Amniotic stem cell (primary cell): Measurements from ENCODE around the gene RDH12.
"Not testable (repeated sequence)": the region's sequence is repeated elsewhere in the genome, so short reads cannot be mapped to it uniquely, and the experiment has no call there.

Experiments
- DNase-seq: peaks from one replicate; lab custom pipeline; 2025; lab: John Stamatoyannopoulos, UW

Gene RDH12

DNA sequence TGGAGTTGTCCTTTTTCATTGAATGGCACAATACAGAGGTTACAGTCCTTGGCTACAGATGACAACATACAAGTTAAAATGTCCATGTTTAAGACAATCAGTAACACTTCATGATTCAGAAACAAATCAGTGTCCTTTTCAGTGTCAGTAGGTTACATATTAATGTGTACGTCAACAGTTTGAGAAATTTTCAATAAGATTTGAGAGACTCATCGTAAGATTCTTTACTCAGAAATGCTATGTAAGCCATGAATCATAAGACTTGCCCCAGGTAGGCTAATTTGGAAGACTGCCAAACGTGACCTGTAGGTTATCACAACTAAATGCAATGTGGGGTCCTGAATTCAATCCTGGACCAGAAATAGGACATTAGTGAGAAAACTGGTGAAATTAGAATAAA is 3.5 kb downstream of the RDH12 start:
- DNase-seq: no peak

DNA sequence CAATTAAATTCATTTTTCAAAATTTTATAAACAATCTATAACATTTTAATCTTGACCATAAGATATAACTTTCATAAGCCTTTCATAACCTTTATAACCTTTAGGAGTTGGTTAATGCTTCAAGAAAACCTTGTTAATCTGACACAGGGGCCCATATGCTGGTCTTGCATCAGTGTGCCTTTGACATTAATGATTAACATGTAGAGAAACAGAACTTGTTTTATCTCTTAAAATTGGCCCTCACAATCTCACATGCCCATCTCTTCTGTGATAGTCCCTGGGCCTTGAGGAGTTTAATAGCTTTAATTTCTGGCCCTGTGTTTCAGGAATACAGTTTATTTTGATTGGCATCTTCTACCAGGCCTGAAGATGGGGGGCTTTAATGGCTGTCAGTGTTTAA is 7.7 kb downstream of the RDH12 start:
- DNase-seq: not testable (repeated sequence)

DNA sequence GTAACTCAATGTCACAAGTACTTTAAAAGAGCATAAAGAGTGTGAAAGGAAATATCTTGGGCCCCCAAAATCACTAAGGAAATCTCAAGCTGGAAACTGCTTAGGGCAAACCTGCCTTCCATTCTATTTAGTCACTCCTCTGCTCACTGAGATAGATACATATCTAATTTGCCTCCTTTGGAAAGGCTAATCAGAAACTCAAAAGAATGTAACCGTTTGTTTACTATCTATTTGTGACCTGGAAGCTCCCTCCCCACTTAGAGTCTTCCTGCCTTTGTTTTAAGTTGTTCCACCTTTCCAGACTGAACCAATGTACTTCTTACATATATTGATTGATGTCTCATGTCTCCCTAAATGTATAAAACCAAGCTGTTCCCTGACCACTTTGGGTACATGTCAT is 8.1 kb downstream of the RDH12 start:
- DNase-seq: not testable (repeated sequence)

DNA sequence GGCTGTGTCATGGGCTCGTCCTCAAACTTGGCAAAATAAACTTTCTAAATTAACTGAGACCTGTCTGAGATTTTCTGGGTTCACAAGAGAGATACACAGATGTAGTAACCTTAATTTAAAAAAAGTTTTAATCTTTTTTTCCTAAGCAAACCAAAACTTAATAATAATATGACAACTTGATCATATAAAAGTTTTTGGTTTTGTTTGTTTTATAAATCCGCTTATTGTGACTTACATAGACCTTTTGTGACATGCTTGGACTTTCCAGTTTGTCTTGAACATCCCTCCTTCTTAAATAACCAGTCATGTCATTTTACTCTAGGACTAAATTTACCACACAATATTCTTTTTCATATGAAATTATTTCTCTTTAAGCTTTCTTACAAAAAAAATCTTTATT is 8.5 kb downstream of the RDH12 start:
- DNase-seq: no peak

DNA sequence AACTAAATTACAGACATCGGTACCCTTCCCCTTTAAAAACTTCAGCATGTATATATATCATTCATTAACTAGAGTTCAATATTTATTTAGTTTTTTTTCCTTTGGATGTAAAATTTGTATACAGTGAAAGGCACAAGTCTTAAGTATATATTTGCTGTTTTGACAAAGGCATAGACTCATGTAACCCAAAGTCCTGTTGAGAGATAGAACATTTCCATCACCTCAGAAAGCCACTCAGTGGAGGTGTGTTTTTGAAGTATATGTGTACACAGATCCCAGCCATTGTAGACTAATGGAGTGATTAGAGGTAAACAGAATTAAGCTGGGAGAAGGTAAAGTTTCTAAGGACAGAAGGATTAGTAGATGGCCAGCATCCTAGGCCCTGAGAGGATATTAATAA is 15.4 kb downstream of the RDH12 start:
- DNase-seq: no peak

DNA sequence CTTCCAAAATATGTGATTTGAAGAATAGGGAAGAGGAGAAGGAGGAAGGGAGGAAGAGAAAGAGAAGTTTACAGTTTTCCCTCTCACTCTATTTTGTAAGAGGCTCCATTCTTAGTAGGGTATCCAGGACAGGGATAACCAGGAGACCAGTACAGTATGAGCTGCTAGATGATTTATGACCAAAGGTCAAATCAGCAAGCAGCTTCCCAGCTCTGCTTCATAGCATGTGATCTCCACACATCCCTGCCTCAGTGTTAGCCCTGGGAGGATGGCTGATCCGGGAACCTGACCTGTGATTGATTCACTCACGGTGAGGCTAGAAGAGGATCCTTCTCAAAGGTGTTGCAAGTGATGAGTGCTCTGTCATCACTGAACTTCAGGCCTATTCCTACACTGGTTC is 16.6 kb downstream of the RDH12 start:
- DNase-seq: no peak

DNA sequence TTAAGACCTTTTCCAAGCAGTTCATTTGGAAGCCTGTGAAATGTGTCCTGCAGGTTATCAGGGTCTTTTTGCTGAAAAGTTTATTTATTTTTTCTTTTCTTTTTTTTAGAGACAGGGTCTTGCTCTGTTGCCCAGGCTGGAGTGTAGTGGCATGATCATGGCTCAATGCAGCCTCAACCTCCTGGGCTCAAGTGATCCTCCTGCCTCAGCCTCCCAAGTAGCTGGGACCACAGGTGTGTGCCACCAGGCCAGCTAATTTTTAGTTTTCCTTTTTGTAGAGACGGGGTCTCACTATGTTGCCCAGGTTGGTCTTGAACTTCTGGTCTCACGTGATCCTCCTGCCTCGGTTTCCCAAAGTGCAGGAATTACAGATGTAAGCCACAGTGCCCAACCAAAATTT is 17.7 kb downstream of the RDH12 start:
- DNase-seq: not testable (repeated sequence)

DNA sequence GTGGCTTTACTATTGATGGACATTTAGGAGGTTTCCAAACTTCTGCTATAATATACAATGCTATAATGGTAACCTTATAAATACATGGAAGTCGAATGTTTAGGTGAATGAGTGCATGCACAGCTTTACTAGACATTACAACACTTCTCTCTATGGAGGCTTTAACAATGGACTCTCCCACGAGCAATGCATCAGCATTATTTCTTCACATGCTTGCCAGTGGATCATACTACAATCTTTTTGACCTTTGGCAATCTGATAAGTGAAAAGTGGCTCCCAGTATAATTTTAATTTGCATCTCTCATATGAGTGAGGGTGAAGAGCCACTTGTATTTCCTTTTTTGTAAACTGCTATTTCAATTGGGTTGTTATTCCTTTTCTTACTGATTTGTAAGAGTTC is 18.2 kb downstream of the RDH12 start:
- no peak for DNase-seq

DNA sequence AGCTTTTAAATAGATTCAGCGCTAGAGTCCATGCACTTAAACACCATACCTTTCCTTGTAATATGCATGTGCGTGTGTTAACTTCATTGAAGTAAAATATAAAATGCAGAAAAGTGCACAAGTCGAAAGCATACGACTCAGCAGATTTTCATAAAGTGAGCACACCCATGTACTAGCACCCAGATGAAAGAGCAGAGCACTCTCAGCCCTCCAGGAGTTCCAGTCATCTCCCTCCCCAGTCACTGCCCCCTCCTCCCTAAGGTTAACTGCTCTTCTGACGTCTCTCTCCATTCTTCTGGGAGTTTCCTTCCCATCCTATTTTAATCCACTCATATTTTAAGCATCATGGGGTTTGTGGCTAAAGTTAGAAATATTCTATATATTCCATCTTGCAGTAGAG is 20.2 kb downstream of the RDH12 start:
- DNase-seq: no peak

DNA sequence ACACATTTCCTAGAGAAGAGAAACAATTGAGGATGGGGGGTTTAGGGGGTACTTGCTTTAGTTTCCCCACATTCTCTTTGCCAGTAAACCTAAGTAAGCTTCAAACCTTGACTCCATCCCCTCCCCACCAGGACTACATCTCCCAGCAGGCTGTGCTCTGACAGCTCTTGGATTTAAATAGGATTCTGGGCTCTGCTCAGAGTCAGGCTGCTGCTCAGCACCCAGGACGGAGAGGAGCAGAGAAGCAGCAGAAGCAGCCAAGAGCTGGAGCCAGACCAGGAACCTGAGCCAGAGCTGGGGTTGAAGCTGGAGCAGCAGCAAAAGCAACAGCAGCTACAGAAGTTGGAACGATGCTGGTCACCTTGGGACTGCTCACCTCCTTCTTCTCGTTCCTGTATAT is 20.6 kb downstream of the RDH12 start:
- no peak for DNase-seq

DNA sequence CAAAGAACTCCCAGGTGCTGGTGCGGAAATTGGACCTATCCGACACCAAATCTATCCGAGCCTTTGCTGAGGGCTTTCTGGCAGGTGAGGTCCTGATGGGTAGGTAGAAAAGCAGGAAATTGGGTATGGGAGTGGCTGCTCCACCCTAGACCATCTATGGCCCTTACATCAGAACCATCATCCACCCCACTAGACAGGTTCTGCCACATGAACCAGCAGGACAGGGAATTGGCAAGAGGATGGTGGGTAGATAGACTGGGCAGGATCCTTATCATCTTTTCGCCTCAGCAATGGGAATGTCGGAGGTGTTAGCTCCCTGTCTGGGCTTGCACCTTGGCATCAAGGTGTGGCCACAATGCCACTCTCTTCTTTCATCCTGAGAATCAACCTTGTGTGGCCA is 23.5 kb downstream of the RDH12 start:
- no peak for DNase-seq

DNA sequence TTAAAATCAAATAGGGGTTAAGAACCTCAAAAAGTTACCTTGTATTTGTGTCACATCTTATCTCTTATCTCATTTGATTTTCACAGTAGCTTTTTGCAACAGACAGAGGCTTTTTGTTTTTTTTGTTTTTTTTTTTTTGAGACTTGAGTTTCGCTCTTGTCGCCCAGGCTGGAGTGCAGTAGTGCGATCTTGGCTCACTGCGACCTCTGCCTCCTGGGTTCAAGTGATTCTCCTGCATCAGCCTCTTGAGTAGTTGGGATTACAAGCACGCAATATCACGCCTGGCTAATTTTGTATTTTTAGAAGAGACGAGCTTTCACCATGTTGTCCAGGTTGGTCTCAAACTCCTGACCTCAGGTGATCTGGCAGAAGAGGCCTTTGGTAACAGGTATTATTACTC is 25.7 kb downstream of the RDH12 start:
- DNase-seq: no peak

DNA sequence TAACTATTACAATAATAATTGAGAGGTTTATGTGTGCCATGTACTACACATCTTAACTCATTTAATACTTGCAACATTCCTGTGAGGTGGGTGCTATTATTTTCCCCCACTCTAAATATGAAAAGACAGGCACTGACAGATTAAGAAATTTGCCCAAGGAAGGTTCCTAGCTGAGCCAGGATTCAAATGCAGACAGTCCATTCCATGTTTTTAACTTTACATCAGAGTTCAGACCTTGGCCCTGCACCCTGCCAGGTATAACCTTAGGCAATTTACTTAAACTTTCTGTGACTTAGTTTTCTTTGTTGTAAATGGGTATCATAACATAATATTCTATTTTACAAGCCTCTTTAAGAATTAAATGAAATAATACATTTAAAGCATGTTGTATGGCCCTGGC is 26.6 kb downstream of the RDH12 start:
- DNase-seq: no peak

DNA sequence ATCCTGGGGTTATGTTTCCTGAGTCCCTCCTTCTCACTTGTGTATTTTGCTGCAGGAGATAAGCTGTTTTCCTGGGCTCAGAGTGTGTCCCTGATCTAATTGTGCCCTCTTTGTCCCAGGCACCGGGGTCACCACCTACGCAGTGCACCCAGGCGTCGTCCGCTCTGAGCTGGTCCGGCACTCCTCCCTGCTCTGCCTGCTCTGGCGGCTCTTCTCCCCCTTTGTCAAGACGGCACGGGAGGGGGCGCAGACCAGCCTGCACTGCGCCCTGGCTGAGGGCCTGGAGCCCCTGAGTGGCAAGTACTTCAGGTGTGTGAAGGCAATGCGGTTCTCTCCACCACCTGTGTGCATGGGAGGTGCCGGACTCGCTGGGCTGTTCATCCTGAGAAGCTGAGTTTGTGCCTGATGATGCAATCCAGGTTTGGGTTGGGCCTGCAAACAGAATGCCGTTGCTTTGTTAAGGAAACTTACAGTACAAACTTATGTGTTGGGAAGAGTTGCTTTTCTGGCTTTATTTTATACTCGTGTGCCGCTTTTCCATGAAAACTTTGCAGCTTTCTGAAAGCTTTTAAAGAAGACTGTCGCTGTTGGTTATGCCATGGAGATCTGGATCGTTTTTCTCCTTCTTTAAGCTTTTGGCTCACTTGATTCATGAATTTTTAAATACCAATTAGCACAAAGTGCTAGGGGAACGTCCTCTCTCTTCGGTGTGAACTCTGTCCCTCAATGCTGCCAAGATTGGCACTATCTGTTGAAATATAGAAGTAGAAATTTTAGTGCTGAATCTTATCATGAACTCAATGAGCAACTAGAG is 27.6 kb downstream of the RDH12 start:
- DNase-seq: no peak

DNA sequence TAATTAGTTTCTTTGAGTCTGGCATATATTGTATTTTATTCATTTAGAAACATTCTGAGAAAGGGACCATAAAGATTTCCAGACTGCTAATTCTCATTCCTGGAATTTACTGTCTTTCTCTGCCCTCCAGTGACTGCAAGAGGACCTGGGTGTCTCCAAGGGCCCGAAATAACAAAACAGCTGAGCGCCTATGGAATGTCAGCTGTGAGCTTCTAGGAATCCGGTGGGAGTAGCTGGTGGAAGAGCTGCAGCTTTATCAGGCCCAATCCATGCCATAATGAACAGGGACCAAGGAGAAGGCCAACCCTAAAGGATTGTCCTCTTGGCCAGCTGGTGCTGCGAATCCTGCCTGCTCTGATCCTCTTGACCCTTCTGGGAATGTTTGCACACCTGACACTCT is 31.9 kb downstream of the RDH12 start:
- no peak for DNase-seq

DNA sequence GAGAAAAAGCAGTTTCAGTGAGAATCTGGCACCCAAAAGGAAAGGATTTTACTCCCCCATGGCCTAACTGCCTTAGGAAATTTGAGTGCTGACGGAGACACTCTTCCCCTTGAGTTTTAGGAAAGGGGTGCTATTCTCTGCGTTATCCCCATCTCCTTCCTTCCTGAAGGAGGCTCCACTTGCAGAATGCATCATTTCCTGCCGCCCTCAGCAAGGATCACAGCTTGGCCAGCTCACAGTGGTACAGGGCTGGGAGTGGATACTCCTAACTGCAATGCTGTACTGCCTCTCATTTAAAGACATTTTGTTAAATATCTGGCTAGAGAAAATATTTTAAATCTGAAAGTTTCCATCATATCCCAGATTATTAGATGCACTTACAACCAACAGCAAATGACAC is 33.0 kb downstream of the RDH12 start:
- DNase-seq: no peak

DNA sequence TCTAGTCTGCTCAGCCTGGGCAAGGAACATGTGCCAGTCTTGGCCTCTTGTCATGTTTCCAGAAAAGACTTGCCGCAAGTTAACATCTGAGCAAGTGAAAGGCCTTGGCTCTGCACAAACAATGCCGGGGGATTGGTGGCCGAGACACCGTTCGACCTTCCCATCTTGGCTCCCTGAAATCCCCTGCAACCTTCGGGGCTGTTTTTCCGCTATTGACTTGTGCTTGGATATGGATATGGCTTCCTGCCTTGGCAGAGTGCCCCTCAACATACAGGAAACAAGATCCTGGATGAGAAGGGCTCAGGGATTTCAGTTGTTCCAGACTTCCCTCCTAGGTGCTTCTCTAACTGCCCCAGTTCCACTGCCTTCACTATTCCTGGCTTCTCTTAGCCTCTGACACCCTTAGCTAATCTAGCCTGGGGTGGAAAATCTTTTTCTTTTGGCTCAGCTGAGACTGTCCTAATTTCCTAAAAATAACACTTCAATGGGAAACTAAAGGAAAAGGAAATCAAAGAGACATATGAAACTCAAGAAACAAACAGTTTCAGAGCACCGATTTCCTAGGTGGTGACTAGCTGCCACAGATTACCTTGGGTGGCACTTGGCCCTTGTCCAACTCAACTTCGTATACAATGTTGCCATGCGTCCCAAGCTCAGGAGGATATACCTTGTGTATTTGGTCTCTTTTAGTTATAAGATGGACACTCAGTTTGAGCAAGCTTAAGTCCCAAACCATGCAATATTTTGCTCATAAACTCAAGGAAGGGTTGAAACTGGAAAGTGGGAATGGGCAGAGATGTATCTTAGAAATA is 33.9 kb downstream of the RDH12 start:
- DNase-seq: no peak

DNA sequence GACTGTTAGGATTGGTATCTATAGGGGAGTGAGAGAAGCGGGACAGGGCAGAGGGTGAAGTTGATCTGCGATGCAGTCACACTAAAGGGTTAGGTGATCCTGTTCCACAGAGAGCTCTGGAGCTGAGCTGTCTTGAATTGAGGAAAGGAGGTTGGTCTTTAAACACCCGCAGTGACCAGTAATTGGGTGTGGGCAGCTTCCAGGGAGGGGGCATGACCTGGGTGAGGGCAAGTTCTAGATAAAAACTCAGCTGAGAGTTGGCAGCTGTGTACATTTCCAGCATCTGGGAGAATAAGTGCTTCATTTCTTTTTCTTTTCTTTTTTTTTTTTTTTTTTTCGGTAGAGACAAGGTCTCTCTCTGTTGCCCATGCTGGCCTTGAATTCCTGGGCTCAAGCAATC is 35.1 kb downstream of the RDH12 start:
- DNase-seq: no peak

DNA sequence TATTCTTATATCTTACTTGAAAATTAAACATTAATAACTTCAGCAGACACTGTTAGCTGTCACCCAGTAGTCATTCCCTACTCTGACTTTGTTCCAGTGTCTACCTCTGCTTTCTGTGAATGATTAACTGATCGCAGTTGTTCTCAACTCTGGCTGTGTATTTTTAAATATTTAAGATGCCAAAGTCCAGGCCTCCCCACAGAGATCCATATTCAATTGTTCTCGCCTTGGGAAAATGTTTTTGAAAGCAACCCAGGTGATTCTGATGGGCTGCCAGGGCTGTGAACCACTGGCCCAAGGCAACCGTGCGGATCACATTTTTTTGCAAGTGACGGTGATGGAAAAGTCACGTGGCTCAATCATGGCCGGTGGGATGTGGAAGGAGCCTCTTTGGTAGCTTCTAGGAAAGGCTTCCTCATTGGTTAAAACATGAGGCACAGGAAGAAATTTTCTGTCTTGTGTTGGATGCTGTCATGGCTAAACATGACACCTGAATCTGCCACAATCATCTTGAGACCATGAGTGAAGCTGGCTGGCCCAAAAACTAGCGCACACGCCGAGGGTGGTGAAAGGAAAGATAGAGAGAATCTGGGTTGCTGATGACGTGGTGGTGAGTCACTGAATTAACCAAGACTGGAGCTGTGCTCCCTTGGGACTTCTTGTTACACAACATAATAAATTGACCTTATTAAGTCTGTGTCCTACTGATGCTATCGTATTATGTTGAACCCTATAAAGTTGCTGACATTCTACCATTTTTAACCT is 37.2 kb downstream of the RDH12 start:
- peak; percentile 66 for DNase-seq

DNA sequence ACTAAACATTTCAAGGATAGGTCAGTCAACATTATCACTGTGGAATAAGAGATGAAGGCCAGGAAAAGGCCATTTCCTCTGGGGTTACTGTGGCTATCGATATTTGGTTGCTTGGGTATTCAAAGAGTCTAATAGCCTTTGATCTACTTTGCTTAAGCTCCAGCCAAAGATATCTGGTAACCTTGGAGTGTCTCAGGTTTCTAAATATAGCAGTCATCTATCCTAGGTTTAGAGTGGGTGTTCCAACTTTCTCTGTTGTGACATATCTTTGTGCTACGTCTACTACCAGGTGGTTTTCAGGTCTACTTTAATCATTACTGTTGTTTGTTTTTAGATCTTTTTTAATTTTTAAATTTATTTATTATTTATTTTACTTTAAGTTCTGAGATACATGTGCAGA is 42.4 kb downstream of the RDH12 start:
- no peak for DNase-seq

DNA sequence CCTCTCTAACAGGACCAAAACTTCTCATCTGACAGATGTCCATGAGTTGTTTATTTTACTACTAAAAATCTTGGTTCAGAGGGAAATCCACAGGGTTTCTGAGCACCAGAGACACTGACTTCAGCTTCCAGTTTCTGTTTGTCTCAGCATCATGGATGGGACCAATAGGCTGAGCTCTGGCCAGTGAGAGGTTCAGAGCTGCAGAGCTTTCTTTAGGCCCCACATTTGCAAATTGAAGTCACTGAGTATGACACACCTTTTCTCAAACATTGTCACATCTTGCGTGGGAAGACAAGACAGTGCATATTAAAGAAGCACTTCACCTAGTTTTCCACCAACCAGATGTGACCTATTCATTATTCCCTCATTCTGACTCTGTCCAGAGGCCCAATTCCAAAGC is 45.2 kb downstream of the RDH12 start:
- DNase-seq: no peak

DNA sequence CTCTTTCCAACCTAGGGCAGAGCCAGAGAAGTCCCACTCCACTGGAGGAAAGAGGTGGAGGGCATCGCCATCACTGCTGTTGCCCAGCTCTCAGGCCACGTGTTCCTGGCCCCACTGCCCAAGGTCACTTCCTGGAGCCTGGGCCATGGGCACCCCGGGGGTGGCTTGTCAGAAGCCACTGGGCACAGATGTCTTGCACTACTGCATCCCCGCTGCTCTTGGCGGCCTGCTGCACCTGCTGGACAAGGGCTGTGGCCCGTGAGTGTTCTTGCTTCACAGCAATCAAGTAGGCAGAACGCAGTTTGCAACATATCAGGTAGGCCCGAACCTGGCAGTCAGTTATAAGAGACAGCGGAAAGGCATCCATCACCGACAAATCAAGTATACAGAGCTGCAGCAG is 46.6 kb downstream of the RDH12 start:
- DNase-seq: no peak
